Stimulated activated CD8-positive, alpha-beta memory T cell treated with anti-CD3 and anti-CD28 coated beads, Interleukin-12 subunit alpha, Interleukin-12 subunit beta, amount 100 ng/mL, for 24 hours (primary cell): ENCODE measurements around the gene GRB10.
"Not testable (repeated sequence)": the region's sequence is repeated elsewhere in the genome, so short reads cannot be mapped to it uniquely, and the experiment has no call there.

ENCODE experiments used
- DNase-seq: peaks from one replicate; pipeline ENCODE4 v3.0.0-alpha.2; 2020; ENCODE audit errors: extremely low read depth

Gene GRB10

GRCh38 chr7:50743016-50743415 lies 39.7 kb downstream of the GRB10 start:
- DNase-seq = no peak

GRCh38 chr7:50742401-50742800 lies 40.3 kb downstream of the GRB10 start:
- DNase-seq = no peak

- no peak for DNase-seq
Measured at GRCh38 chr7:50739744-50740435, 42.8 kb downstream of the GRB10 start.

- no peak for DNase-seq
Measured at GRCh38 chr7:50738932-50739331, 43.8 kb downstream of the GRB10 start.

- DNase-seq = not testable (repeated sequence)
Measured at GRCh38 chr7:50735836-50736235, 46.9 kb downstream of the GRB10 start.

GRCh38 chr7:50735333-50735732 lies 47.4 kb downstream of the GRB10 start:
- DNase-seq = no peak

GRCh38 chr7:50734246-50734645 lies 48.5 kb downstream of the GRB10 start:
- no peak for DNase-seq

GRCh38 chr7:50733552-50733951 lies 49.1 kb downstream of the GRB10 start:
- no peak for DNase-seq

- no peak for DNase-seq
Measured at GRCh38 chr7:50731703-50732582, 50.8 kb downstream of the GRB10 start.

GRCh38 chr7:50730446-50731400 lies 52.0 kb downstream of the GRB10 start:
- DNase-seq = no peak

- DNase-seq = no peak
Measured at GRCh38 chr7:50729962-50730361, 52.7 kb downstream of the GRB10 start.

- DNase-seq = no peak
Measured at GRCh38 chr7:50728184-50728583, 54.5 kb downstream of the GRB10 start.

GRCh38 chr7:50727711-50728110 lies 55.0 kb downstream of the GRB10 start:
- no peak for DNase-seq

- DNase-seq = no peak
Measured at GRCh38 chr7:50727072-50727471, 55.6 kb downstream of the GRB10 start.

- no peak for DNase-seq
Measured at GRCh38 chr7:50725774-50726173, 56.9 kb downstream of the GRB10 start.

- no peak for DNase-seq
Measured at GRCh38 chr7:50724526-50725520, 57.9 kb downstream of the GRB10 start.

- no peak for DNase-seq
Measured at GRCh38 chr7:50723888-50724287, 58.8 kb downstream of the GRB10 start.

GRCh38 chr7:50723173-50723572 lies 59.5 kb downstream of the GRB10 start:
- DNase-seq = no peak

- DNase-seq = no peak
Measured at GRCh38 chr7:50721661-50722259, 60.9 kb downstream of the GRB10 start.

GRCh38 chr7:50721160-50721559 lies 61.5 kb downstream of the GRB10 start:
- no peak for DNase-seq
